Measurements from ENCODE around the gene PTCSC3. TPM values are rescaled to one million over a fixed set of nuclear protein-coding genes. Genes with fewer than 3 reads are reported as not detected.

Gene PTCSC3
- total RNA-seq, 2 experiments from 2014 or later: not detected

DNA sequence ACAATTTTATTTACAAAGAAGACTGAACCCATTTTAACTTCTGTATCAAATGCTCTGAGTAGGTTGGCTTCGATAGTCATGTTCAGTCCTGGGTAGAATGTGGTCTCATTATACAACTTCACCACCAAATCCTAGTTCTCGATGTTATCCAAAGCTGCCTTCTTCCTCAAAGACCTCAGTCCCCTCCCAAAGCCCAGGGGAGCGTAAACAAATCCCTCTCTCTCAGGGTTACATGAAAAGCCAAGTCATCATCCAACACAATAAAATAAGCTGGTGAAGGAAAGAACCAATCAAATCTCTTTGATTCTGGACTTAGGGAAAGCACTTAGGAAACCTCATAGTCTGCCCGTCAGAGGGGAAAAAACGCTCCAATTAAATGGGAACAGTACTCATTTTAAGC, 9.1 kb downstream of the PTCSC3 start:
- CTCF ChIA-PET: interaction anchor here (0.7 kb wide), 1 partner anchor 30 kb away, joined by 3 read pairs; no protein-coding TSS in a partner anchor
- Mint-ChIP-seq H3K4me1 (ENCODE audit: low read depth) (no peaks in the 10 kb centered on the region), H3K36me3 (ENCODE audit: low read depth) (no peaks in the 10 kb centered on the region), H3K4me3 (no peak overlapping the region), H3K27ac (no peak overlapping the region), H3K27me3 (peaks cover 7% of the 10 kb centered on the region), H3K9me3 (no peaks in the 10 kb centered on the region)
- TF ChIP-seq, protein P1, sequence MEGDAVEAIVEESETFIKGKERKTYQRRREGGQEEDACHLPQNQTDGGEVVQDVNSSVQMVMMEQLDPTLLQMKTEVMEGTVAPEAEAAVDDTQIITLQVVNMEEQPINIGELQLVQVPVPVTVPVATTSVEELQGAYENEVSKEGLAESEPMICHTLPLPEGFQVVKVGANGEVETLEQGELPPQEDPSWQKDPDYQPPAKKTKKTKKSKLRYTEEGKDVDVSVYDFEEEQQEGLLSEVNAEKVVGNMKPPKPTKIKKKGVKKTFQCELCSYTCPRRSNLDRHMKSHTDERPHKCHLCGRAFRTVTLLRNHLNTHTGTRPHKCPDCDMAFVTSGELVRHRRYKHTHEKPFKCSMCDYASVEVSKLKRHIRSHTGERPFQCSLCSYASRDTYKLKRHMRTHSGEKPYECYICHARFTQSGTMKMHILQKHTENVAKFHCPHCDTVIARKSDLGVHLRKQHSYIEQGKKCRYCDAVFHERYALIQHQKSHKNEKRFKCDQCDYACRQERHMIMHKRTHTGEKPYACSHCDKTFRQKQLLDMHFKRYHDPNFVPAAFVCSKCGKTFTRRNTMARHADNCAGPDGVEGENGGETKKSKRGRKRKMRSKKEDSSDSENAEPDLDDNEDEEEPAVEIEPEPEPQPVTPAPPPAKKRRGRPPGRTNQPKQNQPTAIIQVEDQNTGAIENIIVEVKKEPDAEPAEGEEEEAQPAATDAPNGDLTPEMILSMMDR (IDR thresholded peaks at IDR 0.05): no peak
- DNase-seq (no peak), ATAC-seq (no peak)
- POLR2A ChIA-PET: no interaction called here
- intact Hi-C loops (cut with micrococcal nuclease): no loop called here

DNA sequence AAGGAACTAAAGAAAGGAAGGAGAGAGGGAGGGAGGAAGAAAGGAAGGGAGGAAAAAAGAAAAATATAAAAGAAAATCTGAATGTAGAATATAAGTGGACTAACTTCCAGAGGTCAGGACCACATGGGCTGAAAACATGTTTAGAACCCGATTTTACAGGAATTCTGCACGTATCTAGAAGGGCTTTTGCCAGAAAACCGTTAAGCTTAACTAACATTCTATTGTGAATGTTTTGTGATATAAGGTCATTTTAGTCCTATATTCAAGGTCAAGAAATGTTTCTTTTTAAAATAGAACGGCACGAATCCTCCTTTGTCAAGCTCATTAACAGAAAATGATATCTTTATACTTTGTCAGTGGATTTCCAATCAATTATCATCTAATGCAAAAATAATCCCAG, 13.1 kb downstream of the PTCSC3 start:
- no peaks in the 10 kb centered on the region for H3K9me3 Mint-ChIP-seq
- no peaks in the 10 kb centered on the region for H3K36me3 Mint-ChIP-seq (ENCODE audit: low read depth)
- no peak overlapping the region for H3K27ac Mint-ChIP-seq
- ChIA-PET POLR2A (no interaction called here), CTCF (no interaction called here)
- TF ChIP-seq, protein P1 (IDR thresholded peaks at IDR 0.05): no peak
- H3K27me3 Mint-ChIP-seq: peaks cover 2% of the 10 kb centered on the region
- DNase-seq (no peak), ATAC-seq (no peak)
- H3K4me3 Mint-ChIP-seq: no peak overlapping the region
- intact Hi-C loops (cut with micrococcal nuclease): no loop called here
- no peaks in the 10 kb centered on the region for H3K4me1 Mint-ChIP-seq (ENCODE audit: low read depth)

DNA sequence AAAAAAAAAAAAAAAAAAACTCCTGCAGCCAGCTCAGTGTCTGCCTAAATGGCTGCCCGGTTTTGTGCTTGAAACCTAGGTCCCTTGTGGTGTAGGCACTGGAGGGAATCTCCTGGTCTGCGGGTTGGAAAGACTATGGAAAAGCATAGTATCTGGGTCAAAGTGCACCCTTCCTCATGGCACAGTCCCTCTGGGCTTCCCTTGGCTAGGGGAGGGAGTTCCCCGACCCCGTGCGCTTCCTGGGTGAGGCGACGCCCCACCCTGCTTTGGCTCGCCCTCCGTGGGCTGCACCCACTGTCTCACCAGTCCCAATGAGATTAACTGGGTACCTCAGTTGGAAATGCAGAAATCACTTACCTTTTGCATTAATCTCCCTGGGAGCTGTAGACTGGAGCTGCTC, 14.3 kb downstream of the PTCSC3 start:
- DNase-seq (no peak), ATAC-seq (no peak)
- CTCF ChIA-PET: no interaction called here
- intact Hi-C loops (cut with micrococcal nuclease): no loop called here
- H3K4me3 Mint-ChIP-seq: no peak overlapping the region
- H3K4me1 Mint-ChIP-seq (ENCODE audit: low read depth): no peaks in the 10 kb centered on the region
- TF ChIP-seq, protein P1 (IDR thresholded peaks at IDR 0.05): no peak
- H3K9me3 Mint-ChIP-seq: no peaks in the 10 kb centered on the region
- POLR2A ChIA-PET: interaction anchor here (0.7 kb wide), 1 partner anchor 11 kb away, joined by 4 read pairs; no protein-coding TSS in a partner anchor
- no peaks in the 10 kb centered on the region for H3K36me3 Mint-ChIP-seq (ENCODE audit: low read depth)
- peaks cover 2% of the 10 kb centered on the region for H3K27me3 Mint-ChIP-seq
- H3K27ac Mint-ChIP-seq: no peak overlapping the region

DNA sequence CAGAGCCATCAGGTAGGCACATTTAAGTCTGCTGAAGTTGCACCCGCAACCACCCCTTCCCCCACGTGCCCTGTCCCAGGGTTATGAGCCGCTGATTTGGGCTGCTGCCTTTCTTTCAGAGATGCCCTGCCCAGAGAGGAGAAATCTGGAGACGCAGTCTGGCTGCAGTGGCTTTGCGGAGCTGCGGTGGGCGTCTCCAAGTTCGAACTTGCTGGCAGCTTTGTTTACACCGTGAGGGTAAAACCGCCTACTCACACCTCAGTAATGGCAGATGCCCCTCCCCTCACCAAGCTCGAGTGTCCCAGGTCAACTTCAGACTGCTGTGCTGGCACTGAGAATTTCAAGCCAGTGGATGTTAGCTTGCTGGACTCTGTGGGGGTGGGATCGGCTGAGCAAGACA, 14.7 kb downstream of the PTCSC3 start:
- Mint-ChIP-seq H3K27me3 (peaks cover 2% of the 10 kb centered on the region), H3K4me1 (ENCODE audit: low read depth) (no peaks in the 10 kb centered on the region), H3K36me3 (ENCODE audit: low read depth) (no peaks in the 10 kb centered on the region), H3K4me3 (no peak overlapping the region), H3K9me3 (no peaks in the 10 kb centered on the region), H3K27ac (no peak overlapping the region)
- POLR2A ChIA-PET: interaction anchor here (0.7 kb wide), 1 partner anchor 10 kb away, joined by 4 read pairs; no protein-coding TSS in a partner anchor
- TF ChIP-seq, protein P1 (IDR thresholded peaks at IDR 0.05): no peak
- CTCF ChIA-PET: no interaction called here
- DNase-seq (no peak), ATAC-seq (no peak)
- intact Hi-C loops (cut with micrococcal nuclease): no loop called here

DNA sequence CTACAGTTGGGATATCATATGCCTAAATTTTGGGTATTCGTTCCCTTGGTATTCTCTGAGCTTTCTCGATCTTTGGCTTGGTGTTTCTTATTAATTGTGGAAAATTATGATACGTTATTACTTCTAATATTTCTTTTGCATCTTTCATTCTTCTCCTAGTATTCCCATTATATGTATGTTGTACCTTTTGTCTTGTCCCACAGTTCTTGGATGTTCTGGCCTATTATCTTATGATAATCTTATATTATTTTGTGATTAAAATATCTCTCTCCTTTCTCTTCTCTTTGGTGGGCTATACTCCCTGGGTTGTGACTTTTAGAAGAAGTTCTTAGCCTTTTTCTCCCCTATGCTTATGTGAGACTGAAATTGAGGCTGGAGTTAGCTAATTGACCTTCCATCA, 25.2 kb downstream of the PTCSC3 start:
- peaks cover 4% of the 10 kb centered on the region for H3K9me3 Mint-ChIP-seq
- no peak for DNase-seq
- ChIA-PET CTCF (no interaction called here), POLR2A (interaction anchor here (0.6 kb wide), 2 partner anchors 11 to 402 kb away, joined by 3 to 4 read pairs; no protein-coding TSS in a partner anchor)
- peaks cover 4% of the 10 kb centered on the region for H3K27me3 Mint-ChIP-seq
- no peak overlapping the region for H3K27ac Mint-ChIP-seq
- no peak for ATAC-seq
- H3K4me1 Mint-ChIP-seq (ENCODE audit: low read depth): no peaks in the 10 kb centered on the region
- no peaks in the 10 kb centered on the region for H3K36me3 Mint-ChIP-seq (ENCODE audit: low read depth)
- TF ChIP-seq, protein P1 (IDR thresholded peaks at IDR 0.05): no peak
- no peak overlapping the region for H3K4me3 Mint-ChIP-seq
- intact Hi-C loops (cut with micrococcal nuclease): no loop called here

Measured in activated CD8-positive, alpha-beta T cell treated with anti-CD3 and anti-CD28 coated beads for 36 hours (primary cell).